ENCODE data around the gene TFAP2A. TPM values are rescaled to one million over a fixed set of nuclear protein-coding genes. Genes with fewer than 3 reads are reported as not detected.
A peak's percentile ranks its signal among the peaks of the same experiment; 100 is the strongest.

TFAP2A gene
- total RNA-seq, 1 donor from 2014 or later, result 45.2 TPM

DNA sequence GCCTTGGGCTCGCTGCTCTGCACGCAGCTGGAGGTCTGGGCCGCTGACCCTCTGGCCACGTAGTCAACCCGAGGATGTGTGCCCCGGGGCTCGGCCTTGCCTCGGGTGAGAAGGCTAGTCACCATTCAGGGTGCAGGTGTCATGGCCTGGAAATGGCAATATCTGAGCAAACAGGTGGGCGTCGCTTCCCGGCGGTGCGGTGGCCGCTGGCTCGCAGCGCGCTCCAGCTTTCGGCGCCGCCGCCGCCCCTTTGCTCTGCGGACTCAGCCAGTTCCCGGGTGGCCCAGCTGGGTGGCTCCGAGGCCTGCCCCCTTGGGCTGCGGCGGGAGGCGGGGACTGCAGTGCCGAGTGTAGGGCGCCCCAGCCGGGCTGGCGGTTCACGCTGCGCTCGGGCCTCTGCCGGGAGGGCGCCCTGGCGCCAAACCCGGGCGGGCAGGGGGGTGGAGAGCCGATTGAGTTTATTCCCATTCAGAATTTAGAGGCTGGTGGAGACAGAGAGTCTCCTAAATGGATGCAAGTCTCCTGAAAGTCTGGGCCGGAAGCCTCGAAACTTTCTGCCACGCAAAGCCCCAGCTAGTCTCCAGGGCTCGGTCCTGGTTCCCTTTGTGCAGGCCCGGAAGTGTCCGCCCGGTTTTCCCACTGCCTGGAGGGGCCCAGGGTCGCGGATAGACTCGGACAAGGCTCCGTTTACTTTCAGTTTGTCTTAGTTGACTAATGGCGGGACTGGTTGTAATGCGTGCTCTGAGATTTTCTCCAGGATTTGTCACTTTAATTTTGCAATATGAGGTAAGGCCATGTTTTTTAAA, 11.3 kb upstream of the TFAP2A start:
- no peak for DNase-seq (ENCODE audit: low spot score)

DNA sequence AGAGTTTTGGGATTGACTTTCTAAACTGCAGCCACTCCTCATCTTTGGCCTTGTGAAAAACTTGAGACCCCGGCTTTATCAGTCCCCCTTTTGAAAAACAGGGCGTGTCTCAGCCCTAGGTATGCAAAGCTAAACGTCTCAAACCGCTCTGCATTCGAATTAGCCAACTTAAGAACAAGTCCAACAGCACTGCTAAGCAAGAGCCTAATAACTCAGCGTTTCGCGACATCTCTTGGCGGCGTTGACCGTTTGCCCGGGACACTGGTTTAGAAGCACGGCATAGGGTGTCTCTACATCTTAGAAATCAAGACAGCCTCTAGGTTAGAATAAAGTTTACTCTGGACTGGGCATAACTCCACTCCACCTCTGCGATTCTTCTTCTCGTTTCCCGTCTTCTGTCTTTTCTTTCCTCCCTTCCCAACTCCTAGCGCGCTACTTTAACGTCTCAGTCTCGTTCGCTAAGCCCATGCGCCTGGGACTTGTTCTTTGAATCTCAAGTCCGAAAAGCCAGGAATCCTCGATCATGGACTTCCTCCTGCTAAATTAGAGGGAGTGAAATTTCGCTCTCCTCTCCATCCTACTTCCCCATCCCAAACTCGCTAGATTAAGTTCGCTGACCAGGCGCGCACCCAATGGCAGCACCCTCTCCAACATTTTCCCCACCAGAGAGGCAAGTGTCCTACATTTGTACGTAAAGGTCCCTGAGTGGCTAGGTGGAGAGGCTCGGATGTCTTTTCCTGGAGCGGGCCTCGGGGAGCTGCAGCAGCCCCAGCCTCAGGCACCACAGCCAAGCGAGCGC, 10.5 kb upstream of the TFAP2A start:
- no peak for DNase-seq (ENCODE audit: low spot score)

DNA sequence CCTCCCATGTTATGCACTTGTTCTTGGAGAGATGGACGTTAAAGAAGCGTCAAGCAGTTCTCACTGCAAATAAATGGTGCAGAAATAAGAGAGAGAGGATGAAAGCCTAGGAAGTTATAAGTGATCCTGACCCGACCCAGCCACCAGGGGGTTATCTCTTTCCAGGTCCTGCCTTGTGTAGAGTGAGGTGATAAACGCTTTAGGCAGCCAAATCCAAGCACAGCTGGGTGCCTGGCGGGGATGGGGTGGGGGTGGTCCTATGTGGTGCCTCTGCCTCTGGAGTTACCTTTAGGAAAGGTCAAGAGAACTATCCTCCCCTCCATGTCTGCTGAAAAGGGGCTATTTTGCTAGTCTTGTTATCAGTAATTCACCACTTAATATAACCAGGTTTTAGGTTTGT, 9.2 kb upstream of the TFAP2A start:
- DNase-seq (ENCODE audit: low spot score), result no peak

DNA sequence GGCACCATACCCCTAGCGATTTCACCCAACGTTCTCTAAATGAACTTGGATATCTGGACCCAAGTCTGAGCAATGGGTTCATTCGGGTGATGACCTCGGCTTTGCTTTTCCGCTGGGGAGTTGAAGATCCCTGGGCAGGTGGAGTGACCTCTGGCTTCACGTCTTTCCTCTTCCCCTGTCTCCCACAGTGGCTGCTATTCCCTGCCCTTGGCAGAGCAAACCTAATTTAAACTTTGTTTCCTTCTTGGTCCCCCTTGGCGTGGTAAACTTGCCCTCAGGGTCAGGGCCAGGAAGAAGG, 7.8 kb upstream of the TFAP2A start:
- no peak for DNase-seq (ENCODE audit: low spot score)

DNA sequence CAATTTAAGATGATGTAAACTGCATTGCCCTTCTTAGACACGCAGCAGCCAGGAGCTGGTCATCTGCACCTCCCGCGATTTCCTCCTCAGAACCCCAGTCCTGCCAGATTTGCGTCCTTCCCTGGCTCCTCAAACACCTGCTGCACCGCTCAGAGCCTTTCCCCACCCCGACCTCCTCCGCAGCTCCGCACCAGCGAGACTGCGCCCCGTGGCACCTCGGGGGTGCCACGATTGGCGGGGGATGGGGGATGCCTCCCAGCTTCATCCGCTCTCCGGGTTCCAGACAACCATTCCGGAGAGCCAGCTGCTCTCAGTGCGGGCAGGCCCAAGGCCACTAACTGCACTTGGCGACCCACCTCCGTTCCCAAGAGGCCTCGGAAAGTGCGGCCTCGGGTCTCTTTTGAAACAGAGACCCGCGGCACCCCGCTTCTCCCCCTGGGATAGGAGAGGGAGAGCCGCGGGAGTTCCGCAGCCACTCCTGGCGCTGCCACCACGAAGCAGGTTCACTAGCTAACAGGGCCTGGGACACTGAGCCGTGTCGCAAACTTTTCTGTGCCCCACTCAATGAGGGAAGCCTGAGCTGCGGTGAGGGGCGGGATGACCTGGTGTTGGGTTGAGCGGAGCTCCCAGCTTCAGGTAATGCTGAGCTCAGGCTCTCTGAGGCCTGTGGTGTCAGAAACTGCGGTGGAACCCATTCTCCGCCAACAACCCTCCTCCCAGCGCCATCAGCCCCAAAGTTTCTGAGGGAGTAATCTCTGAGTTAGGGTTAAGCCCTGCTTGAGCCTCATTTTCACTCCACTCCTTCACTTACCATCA, 7.3 kb upstream of the TFAP2A start:
- DNase-seq (ENCODE audit: low spot score), result no peak

DNA sequence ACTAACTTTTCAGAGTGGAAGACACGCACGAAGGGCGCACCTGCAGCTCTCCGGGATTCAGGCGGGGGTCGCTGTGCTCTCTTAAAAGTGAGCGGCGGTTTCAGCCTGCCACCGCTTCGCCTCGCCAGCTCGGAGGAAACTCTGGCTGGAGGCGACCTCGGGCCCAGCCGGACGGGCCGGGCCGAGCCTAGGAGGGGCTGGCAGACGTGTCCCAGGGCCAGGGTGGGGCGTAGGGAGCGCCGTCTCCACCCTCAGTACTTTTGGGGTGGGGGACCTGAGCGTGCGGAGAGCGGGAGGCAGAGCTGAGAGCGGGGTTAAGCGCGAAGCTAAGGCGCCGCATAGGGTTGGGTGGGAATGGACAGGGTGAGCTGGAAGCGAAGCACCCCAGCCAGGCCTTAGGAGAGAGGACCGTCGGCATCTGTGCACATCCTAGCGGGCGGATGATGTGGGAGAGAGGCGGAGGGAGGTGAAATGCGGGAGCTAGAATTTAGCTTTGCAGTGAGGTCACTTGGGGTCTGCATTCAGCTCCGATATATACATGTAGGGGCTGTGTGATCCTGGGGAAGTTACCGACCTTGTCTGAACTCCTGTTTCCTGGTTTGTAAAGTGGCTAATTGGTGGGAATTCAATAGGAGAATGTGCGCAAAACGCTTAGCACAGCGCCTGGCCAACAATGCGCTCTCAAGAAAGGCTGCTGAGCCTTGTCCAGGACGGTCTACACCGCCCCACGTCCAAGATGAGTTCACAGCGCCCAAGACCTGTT, 6.5 kb upstream of the TFAP2A start:
- no peak for DNase-seq (ENCODE audit: low spot score)

DNA sequence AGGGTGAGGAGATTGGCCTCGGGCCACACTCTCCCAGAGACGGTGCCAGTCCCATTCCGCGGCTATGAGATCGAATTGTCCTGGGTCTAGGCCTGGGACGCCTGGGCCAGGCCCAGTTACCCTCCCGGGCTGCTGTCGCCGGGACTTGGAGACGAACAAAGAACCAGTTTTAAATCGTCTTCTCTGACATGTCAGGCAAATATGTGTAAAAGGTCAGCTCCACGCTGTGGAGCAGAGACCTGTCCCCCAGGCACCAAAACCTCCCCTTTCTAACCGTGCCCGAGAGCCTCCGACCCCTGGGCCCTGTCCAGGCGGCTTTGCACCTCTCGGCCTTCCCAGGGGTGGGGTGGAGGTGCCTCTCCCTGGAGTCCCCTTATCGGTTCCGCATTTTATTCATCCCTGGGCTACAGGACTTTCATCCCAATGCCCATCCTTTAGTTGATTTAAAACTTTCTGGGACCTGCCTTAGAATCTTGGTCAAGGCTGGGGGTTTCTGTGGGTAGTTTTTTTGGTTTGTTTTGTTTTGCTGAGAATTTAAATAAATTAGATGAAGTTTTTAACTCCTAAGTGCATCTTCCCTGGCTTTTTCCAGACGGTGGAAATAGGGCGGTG, 5.8 kb upstream of the TFAP2A start:
- DNase-seq (ENCODE audit: low spot score), result no peak

DNA sequence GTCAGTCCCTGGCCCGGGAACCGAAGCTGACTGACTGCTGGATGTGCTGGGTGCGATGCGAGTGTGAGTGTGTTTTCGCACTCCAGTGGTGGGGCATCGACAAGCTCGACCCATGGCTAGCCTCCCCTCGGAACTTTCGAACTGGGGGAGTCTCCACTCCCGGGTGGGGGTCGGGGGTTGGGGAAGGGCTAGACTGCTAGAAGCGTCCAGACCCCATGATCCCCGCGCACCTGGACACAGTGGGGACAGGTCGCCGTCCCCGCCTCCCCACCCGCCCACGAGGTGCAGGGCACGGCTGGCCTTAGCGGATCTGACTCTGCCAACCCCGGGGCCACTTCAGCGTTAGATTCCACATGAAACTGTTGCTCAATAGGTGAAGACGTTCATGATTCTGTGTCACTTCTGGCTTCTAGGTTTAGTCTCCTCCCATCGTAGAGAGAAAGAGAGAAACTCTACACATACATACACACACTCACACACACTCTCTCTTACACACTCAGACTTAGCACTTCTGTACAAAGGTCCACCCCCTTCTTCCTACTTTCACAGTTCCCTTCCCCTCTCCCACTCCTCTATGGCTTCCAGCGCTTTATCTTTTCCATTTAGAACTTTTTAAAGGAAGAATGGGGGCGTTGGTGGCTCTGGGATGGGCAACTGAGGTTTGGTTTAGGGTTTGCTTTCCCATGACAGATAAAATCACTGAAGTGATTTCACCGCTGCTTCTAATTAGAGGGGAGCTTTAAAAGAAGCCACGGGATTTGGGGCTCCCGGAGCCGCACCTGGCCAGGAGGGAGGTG, 5.1 kb upstream of the TFAP2A start:
- DNase-seq (ENCODE audit: low spot score), result no peak

DNA sequence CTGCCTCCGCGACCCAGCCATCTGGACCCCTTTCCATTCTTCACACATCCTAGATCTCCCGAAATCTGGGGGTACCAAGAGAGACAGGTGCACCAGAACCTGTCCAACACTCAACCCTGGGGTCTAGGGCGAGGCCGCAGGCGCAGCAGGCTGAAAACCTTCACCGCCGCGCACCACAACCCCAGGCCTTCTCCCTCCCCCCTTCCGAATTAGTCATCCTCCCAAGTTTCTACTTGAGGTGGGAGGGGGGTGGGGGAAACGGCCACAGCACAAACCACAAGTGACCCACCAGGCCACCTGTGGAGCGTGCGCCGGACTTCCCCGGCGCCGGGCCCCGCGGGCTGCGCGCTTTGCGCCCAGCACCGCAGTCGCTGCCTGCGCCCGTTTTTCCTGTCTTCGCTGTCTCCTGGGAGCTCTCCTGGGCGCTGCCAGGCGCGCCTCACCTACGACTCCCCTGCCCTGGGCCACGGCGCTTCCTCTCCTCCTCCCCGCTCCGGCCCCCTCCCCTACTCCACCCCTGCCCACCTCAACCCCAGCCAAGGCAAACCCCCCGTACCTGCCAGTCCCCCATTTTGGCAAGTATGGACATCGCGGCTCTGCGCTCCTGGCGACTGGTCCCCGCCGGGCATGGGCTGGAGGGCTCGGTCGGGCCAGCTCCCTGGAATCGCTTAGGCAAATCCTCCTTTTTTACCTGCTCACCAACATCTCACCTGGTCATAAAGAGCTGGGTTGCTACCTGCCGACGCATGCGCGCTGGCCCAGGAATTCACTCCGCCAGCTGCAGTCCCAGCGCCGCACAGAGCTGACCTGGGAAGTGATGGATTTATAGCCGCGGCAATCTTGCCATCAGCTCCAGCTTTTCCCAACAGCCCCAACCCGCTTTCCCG, 4.2 kb upstream of the TFAP2A start:
- DNase-seq (ENCODE audit: low spot score), result peak; percentile 58

DNA sequence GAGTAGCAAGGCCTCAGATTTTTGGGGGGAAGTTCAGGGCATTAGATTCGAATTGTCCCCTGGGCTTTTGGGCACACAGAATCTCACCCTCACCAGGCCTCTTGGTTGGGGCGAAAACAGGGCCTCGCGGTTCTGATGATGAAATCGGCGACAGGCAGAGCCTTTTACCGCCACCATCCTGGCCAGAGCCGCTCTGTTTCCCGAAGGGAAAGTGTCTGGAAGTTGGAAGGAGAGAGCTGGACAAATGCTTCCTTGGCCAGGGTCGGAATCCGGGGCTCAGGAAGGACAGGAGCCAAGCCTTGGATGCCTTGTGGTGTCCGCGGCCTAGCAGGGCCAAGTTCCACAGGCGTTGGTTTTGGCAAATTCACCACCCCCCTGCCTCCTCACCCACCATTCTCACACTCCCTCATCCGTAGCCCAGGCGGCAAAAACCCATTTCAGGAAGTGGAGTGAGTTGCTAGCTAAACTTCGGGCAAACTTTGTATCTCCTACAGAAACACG, 3.5 kb upstream of the TFAP2A start:
- DNase-seq (ENCODE audit: low spot score), result no peak

DNA sequence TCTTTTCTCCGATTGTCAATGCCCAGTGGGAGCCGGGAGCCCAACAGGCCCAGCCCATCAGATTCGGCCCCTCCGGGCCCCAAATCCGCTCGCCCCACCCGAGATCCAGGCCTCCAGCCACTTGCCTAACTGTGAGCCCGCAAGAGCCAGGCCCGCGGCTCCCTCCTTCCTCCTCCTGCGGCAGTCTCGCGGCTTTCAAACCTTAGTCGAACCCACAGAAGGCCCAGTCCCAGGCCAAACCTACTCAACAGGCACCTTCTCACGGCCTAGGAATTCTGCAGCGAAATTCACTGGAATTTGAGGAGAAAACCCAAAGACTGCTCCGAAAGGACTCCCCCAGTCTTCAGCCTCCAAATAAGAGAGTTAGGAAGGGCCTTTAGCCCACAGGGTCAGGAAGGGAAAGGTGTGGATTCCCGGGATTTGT, 2.8 kb upstream of the TFAP2A start:
- no peak for DNase-seq (ENCODE audit: low spot score)

DNA sequence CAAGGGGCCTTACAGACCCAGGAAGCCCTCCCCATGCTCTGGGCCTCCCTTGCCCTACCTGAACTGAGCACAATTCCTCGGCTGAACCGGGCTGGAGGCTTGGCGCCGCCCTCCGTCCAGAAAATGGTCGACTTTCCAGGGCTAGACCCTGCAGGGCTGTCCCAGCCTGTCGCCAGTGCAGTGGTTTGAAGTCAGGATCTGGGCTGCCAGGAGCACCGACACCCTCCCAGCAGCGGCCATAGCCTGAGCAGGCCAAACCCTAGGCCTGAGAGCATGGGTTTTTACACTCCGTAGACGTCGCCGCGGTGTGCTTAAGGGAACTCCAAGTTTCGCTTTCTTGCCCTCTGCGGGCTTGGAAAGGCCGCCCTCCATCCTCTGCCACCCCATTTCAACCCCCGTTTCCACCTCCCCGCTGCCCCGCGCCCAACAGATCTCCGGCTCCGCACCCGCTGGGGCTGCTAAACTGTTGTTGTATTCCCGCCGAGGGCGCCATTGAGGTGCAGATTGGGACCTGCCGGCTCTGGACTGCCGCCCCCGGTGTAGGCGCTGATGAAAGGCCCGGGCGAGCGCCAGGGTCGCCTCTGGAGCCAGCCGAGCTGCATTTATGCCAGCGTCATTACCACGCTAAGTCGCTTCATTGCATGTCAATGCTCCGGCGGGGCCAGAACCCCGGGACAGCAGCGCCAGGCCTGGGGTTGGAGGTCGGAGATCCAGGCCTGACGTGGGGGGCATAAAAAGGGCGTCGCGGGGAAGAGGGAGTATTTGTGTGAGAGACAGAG, 2.2 kb upstream of the TFAP2A start:
- DNase-seq (ENCODE audit: low spot score), result no peak

DNA sequence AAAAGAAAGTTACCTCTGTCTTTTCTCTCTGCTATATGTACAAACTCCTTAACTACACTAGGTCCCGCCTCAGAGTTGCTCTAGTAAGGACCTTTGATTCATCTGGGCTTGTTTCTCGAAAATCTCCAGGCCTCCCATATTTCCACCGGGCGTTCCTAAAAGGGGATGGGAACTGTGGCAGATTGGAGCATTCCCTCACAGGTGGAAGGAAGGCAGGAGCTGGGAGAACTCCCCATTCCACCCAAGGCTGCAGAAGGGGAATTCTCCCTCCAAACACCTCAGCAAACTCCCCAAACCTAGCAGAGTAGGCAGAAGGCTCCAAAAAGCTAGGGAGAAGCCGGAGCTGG, 1.6 kb upstream of the TFAP2A start:
- no peak for DNase-seq (ENCODE audit: low spot score)

DNA sequence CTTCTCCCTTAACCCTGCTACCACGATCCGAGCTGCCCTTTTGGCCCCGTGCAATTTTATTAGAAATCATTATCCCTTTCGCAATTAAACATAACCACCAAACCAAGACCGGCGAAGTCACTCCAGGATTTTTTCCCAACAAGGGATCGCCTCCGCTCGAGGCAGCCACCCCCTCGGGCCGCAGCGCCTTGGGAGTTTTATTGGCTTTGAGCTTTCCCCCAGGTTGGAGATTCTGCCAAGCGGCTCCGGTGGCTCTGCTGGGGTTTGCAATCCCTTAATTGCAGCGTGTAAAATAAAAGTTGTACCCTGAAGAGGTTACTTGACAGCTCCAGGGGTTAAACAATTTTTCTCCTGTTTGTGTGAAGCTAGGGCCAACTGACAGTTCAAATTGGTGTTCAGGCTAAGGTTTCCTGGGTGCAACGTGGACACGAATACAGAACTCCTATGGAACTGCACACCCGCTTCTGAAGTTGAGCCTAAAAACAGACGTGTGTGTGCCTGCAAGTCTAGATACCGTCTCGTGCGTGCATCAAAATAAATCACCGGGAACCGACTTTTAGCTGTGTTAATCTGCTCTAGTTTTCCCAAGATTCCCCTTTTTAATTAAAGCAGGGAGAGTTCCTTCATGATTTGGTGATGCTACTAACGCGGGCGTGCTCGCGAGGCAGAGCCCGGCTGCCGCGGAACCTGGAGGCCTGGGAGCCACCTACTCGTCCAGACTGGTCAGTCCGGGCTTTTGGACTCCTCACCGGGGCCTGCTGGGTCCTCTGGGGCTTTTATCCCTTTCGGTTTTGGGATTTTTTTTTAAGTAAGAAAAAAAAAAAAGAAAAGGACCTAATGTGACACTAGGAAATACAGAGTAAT, 975 bp upstream of the TFAP2A start:
- no peak for DNase-seq (ENCODE audit: low spot score)

DNA sequence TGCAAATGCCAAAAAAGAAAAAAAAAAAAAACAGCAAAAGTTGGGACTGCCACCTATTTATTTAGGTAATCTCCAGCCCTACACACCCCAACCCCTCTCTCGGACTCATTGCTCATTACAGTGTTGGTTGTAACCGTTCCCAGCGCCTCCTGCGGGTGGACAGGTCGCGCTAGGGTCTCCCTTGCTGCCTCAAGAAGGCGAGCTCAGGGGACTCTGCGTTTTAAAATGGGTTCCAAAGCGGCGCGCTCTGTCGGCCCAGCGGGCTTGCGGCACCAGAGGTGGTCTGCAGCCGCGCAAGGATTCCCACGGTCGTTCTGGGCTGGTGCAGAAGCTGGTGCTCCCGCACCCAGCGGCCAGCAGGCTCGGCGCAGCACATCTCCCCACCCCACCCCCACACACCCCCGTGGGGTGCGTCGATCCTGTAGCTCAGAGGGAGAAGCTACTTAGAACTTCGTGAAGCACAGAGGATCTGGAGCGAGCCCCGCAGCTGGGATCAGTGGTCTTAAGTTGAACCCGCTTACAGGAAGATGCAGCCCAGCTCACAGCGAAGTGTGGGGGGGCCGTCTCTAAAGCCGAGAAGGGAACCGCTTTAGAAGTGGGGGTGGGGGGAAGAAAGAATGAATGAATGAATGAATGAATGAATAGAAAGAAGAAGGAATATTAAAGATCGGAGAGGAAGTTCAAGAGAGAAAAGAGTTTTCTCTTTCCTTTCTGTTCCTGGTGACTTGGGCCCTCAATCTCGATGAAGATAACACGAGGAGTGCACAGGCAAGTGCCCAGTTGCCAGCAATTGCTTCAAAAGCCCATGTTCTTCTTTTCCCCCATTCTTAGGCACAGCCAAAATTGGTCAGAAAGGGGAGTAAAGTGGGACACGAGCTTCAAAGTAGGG, 780 bp downstream of the TFAP2A start:
- peak; percentile 65 for DNase-seq (ENCODE audit: low spot score)

DNA sequence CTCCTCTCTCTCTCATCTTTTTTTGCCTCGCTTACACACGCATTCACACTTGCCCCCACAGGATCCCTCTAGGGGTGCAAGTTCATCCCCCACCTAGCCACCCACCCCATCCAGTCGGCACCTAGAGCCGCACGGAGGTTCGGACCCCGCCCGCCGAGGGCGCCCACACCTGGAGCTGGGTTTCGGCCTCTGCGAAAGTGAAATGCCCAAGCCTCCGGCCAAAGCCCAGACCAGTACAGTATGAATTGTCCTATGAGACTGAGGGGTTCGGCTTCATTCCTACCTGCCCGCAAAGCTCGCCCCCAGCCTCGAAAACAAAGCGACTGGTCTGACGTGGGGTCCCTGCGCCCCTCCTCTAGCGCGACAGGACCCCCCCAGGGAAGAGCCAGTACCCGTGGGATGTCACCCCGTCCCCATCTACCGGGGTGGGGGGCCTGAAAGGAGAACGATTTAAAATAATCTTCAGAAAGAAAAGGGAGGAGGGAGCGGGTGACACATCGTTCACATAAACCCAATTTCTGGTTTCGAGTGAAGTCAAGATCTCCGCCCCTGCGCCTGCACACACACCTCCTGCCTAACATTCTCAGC, 1.5 kb downstream of the TFAP2A start:
- no peak for DNase-seq (ENCODE audit: low spot score)
